Mesodermal cell (in vitro differentiated cells): ENCODE results near the gene RACK1.
"Not testable (repeated sequence)": the region's sequence is repeated elsewhere in the genome, so short reads cannot be mapped to it uniquely, and the experiment has no call there.

Experiments used
- H3K27ac ChIP-seq: 2 replicates; pipeline ENCODE4 v1.7.0; 2013; ENCODE audit warnings: mild to moderate bottlenecking, low read depth, low read length, moderate library complexity; ENCODE audit not compliant: severe bottlenecking
- H3K36me3 ChIP-seq: 2 replicates; pipeline ENCODE4 v1.7.1; 2013; ENCODE audit warnings: mild to moderate bottlenecking, low read length, moderate library complexity; ENCODE audit not compliant: control insufficient read depth, insufficient read depth
- H3K4me1 ChIP-seq: one replicate; pipeline ENCODE4 v1.7.1; 2013; ENCODE audit warnings: mild to moderate bottlenecking, low read length; ENCODE audit not compliant: insufficient read depth, control insufficient read depth, poor library complexity, severe bottlenecking
- H3K4me3 ChIP-seq: 2 replicates; pipeline ENCODE4 v1.7.0; 2013; ENCODE audit warnings: low read length, control low read depth, mild to moderate bottlenecking; ENCODE audit not compliant: insufficient read depth, poor library complexity, severe bottlenecking; ENCODE audit errors: extremely low read depth
- H3K9me3 ChIP-seq: 2 replicates; pipeline ENCODE4 v1.7.1; 2013; ENCODE audit warnings: mild to moderate bottlenecking, low read length, moderate library complexity; ENCODE audit not compliant: control insufficient read depth
- WGBS, 2 experiments: methylation state at CpG; one replicate each; pipeline ENCODE4 v1.1.5; 2013; ENCODE audit warnings: missing lambda C conversion rate in 2 of 2; ENCODE audit not compliant: insufficient coverage in 2 of 2; 5-methylcytosine and 5-hydroxymethylcytosine counted together

Gene RACK1

GRCh38 chr5:181221105-181221791 is 22.5 kb downstream of the RACK1 start:
- Histone ChIP-seq H3K4me1 (no peaks in the 10 kb centered on the region), H3K9me3 (no peaks in the 10 kb centered on the region), H3K27ac (peak overlapping the region; percentile 97), H3K36me3 (peaks cover 11% of the 10 kb centered on the region), H3K4me3 (peak overlapping the region; percentile 73)
- WGBS, 2 experiments, result 75 to 76% methylated on average over 15 to 24 of the region's 27 CpGs

- Histone ChIP-seq H3K9me3 (no peaks in the 10 kb centered on the region), H3K27ac (no peak overlapping the region), H3K4me1 (no peaks in the 10 kb centered on the region), H3K4me3 (no peak overlapping the region), H3K36me3 (peaks cover 6% of the 10 kb centered on the region)
- 97 to 100% methylated on average over 4 to 6 of the region's 10 CpGs for WGBS, 2 experiments
These were observed 23.6 kb downstream of the RACK1 start for GRCh38 chr5:181220178-181220515.

- Histone ChIP-seq H3K27ac (no peak overlapping the region), H3K36me3 (no peaks in the 10 kb centered on the region), H3K4me1 (no peaks in the 10 kb centered on the region), H3K9me3 (no peaks in the 10 kb centered on the region), H3K4me3 (no peak overlapping the region)
- WGBS, 2 experiments, result 94 to 97% methylated on average over 47 to 48 of the region's 49 CpGs
These were observed 24.2 kb downstream of the RACK1 start for GRCh38 chr5:181219262-181220177.

GRCh38 chr5:181218795-181219124 is 24.9 kb downstream of the RACK1 start:
- no peaks in the 10 kb centered on the region for H3K36me3 ChIP-seq
- H3K4me3 ChIP-seq, result peak overlapping the region; percentile 44
- no peak overlapping the region for H3K27ac ChIP-seq
- H3K9me3 ChIP-seq, result no peaks in the 10 kb centered on the region
- WGBS, 2 experiments, result 45 to 50% methylated on average over 4 of the region's 10 CpGs
- H3K4me1 ChIP-seq, result no peaks in the 10 kb centered on the region

GRCh38 chr5:181217803-181218062 is 26.0 kb downstream of the RACK1 start:
- 7 to 14% methylated on average over 8 to 13 of the region's 13 CpGs for WGBS, 2 experiments
- Histone ChIP-seq H3K4me1 (no peaks in the 10 kb centered on the region), H3K36me3 (no peaks in the 10 kb centered on the region), H3K4me3 (peak overlapping the region; percentile 44), H3K27ac (peak overlapping the region; percentile 1), H3K9me3 (no peaks in the 10 kb centered on the region)

GRCh38 chr5:181217111-181217802 is 26.4 kb downstream of the RACK1 start:
- 1 to 3% methylated on average over 43 to 45 of the region's 46 CpGs for WGBS, 2 experiments
- Histone ChIP-seq H3K4me3 (peak overlapping the region; percentile 44), H3K27ac (peak overlapping the region; percentile 13), H3K4me1 (no peaks in the 10 kb centered on the region), H3K36me3 (no peaks in the 10 kb centered on the region), H3K9me3 (no peaks in the 10 kb centered on the region)

- no peak overlapping the region for H3K27ac ChIP-seq
- peak overlapping the region; percentile 44 for H3K4me3 ChIP-seq
- no peaks in the 10 kb centered on the region for H3K4me1 ChIP-seq
- no peaks in the 10 kb centered on the region for H3K36me3 ChIP-seq
- no peaks in the 10 kb centered on the region for H3K9me3 ChIP-seq
- WGBS, 2 experiments, result 66 to 67% methylated on average over 34 to 39 of the region's 44 CpGs
These were observed 27.4 kb downstream of the RACK1 start for GRCh38 chr5:181215997-181216989.

- WGBS, 2 experiments, result 85 to 96% methylated on average over 5 to 9 of the region's 10 CpGs
- H3K4me3 ChIP-seq, H3K27ac ChIP-seq, H3K36me3 ChIP-seq, H3K9me3 ChIP-seq, H3K4me1 ChIP-seq: not testable (repeated sequence)
These were observed 29.5 kb downstream of the RACK1 start for GRCh38 chr5:181214249-181214648.

GRCh38 chr5:181212934-181213333 is 30.8 kb downstream of the RACK1 start:
- WGBS, 2 experiments, result no CpG with 5 or more reads among the region's 2 CpGs
- no peaks in the 10 kb centered on the region for H3K4me1 ChIP-seq
- no peak overlapping the region for H3K27ac ChIP-seq
- no peaks in the 10 kb centered on the region for H3K9me3 ChIP-seq
- no peaks in the 10 kb centered on the region for H3K36me3 ChIP-seq
- H3K4me3 ChIP-seq, result no peak overlapping the region

- Histone ChIP-seq H3K36me3 (no peaks in the 10 kb centered on the region), H3K27ac (no peak overlapping the region), H3K4me3 (no peak overlapping the region), H3K9me3 (no peaks in the 10 kb centered on the region), H3K4me1 (no peaks in the 10 kb centered on the region)
- WGBS, 2 experiments, result 88 to 98% methylated on average over 2 to 6 of the region's 6 CpGs
These were observed 31.6 kb downstream of the RACK1 start for GRCh38 chr5:181212080-181212479.
